HG03520 (cell line): Measurements from ENCODE around the gene NOL12.
"Not testable (repeated sequence)": the region's sequence is repeated elsewhere in the genome, so short reads cannot be mapped to it uniquely, and the experiment has no call there.

Experiments used
- ATAC-seq: cut with Tn5 transposase; IDR thresholded peaks from one replicate; pipeline ENCODE4 v1.9.1; 2021; ENCODE audit warnings: mild to moderate bottlenecking, moderate library complexity; ENCODE audit not compliant: unreplicated experiment

Gene NOL12

DNA sequence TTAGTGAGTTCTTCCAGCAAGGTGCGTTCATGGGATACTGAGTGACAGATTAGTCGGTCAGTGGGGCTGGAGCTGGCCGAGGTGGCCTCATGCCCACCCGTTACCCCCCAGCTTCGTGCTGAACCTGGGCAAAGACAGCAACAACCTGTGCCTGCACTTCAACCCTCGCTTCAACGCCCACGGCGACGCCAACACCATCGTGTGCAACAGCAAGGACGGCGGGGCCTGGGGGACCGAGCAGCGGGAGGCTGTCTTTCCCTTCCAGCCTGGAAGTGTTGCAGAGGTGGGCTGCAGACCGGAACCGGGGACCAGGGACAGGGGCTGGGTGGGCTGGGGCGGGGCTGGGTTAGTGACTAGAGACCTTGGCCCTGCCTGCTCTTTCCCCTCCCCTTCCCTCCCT is 7.8 kb upstream of the NOL12 start:
- no peak for ATAC-seq

DNA sequence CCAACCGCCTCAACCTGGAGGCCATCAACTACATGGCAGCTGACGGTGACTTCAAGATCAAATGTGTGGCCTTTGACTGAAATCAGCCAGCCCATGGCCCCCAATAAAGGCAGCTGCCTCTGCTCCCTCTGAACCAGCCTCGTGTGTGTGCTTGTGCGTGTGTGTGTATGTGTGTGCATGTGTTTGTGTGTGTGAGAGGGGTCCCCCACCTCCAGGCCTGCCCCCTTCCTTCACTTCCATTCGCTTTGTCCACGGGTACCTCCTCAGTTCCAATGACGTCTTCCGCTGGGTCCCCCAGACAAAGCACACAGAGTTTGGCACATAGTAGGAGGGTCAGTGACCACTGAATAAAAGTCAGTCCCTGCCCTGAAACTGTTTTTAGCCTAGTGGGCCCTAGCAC is 6.5 kb upstream of the NOL12 start:
- ATAC-seq = no peak

DNA sequence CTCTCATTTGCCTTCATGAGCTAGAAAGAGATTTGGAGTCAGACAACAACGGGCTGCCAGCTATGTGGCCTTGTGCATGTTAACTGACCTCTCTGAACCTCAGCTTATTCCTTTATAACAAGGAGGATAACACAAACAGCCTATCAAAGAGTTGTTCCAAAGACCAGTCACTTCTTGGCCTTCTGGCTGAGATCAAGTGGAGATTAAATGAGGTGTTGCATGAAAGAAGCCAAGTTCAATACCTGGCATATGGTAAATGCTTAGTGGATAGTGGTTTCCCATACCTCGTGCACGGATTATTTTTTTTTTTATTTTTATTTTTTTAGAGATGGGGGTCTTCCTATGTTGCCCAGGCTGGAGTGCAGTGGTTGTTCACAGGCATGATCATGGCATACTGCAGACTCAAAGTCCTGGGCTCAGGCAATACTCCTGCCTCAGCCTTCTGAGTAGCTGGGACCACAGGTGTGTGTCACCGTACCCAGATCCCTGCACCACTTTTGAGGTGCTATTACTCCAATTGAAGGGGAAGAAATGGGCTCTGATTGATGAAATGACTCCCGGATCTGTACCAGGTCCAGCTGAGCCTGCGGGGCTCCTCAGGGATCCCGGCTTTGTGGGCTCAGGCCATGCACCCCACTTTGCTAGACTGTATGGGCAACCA is 5.8 kb upstream of the NOL12 start:
- no peak for ATAC-seq

DNA sequence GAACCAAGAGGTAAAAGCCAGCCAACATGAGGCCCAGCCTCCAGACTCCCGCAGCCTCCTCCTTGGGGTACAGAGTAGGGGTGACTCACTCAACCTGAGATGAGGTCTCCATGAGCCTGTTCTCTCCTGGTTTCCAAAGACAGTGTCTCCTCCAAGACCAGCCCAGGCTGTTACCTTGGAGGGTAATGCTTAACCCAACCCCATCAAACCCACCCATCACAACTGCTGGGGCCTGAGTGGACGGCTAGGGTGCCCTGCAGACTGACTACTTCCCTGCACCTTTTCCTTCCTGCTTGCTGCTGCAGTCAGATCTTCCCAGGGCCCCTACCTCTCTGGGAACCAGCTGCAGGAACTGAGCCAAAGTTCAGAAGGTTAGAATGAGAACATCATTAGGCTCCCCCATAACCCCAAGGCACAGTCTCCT is 5.1 kb upstream of the NOL12 start:
- ATAC-seq = no peak

DNA sequence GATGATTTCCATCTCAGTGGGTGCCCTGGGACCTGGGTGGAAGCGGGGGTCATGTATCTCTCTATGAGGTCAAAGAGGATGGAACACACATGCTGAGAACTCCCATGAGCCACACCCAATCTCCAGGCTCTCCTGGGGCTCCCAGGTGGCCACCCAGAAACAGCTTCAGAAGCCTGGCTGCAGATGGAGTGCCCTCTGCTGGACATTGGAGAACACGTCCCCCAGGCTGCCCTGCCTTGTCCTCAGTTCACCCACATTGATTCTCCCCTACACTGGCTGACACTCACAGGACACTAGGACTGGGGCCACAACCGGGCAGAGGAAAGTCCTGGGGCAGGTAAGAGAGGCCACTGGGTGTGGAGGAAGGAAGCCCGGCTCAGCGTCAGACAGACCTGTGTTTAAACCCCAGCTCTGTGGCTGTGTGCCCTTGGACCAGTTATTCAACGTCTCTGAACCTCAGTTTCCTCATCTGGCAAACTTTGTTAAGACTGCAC is 4.5 kb upstream of the NOL12 start:
- ATAC-seq = no peak

DNA sequence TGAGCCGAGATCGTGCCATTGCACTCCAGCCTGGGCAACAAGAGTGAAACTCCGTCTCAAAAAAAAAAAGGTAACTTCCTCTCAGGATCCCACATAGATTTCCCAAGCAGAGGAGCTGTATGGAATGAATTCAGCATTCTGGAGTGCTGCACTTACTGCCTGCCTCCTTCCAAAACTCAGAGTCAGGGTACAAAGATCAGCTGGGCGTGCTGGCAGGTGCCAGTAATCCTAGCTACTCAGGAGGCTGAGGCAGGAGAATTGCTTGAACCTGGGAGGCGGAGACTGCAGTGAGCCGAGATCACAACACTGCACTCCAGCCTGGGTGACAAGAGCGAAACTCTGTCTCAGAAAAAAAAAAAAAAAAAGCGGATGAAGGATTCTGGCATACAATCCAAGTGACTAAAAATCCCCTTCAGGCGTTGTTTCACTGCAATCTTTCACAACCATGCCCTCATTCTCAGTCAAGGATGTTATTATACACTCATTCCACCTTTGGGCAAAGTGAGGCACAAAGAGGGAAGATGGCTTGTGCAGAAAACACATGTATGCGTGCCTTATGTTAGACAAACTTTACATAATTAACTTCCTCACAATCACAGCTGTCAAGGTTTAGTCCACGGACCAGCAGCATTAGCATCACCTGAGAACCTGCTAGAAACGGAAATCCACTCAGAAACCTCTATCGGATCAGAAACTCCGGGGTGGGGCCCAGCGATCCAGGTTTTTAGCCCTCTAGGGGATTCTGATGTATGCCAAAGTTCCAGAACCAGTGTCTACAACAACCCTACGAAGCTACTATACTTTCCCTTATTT is 1.1 kb upstream of the NOL12 start:
- ATAC-seq = no peak

DNA sequence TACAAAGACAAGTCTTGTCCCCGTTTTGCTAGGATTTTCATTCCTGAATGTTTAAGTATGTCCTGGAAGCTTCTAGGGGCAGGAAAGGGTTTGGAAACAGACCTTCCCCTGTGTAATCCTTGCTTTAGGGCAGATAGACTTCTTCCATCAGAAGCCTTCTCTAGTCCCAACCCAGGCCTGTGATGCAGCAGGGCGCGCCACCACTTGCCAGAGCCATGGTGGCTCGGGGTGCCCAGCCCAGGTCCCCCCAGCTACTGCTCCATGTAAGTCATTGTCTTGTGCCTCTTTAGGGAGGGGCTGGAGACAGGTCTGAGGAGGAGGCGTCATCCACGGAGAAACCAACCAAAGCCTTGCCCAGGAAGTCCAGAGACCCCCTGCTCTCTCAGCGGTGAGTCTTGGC is 4.3 kb downstream of the NOL12 start:
- no peak for ATAC-seq

DNA sequence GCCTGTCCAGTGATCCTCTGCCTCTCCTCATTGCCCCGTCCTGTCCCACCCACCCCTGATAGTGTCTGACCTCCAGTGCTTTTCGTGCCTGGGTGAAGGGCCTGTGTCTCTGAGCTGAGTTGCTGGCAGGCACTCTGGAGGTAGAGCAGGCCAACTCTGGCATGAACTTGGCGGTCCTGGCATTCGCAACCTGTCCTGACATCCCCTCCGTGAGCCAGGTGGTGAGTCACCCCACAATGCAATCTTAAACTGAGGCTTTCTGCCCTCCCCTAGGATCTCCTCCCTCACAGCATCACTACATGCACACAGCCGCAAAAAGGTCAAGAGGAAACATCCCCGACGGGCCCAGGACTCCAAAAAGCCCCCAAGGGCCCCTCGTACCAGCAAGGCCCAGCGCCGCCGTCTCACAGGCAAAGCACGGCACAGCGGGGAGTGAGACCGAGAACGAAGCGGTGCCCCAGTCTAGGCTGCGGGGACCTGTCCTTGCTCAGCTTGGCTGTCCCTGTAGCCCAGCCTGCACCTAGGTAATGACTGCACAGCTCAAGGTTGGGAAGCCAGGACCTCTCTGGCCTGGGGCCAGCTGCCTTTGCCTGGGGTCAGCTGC is 4.9 kb downstream of the NOL12 start:
- no peak for ATAC-seq

DNA sequence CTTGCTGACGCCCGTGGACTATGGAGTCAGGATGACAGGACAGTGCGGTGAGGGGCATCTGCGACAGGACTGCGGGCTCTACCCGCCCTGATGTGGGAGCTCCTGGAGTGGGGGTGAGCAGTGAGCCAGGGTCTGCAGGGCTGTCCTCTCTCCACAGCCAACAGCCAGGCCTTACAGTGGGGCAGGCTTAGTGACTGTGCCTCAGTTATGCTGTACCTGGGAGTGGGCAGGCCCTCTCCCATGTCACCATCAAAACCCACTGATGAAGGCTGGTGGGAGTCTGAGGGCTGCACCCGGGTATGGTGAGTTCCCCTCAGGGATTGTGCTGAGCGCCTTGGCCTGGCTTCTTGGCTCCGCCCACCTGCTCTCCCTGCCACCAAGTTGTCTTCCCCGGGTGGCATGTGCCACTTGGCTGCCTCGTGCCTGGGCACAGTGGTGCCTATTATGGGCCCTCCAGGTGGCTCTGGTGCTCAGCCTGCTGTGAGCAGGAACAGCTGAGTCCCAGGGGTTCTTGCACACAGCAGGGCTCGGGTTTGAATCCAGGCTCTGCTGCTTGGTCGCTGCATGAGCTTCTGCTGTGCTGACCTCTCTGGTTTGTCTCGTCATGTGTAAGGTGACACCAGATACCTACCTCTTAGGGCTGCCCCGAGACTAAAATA is 6.6 kb downstream of the NOL12 start:
- no peak for ATAC-seq

DNA sequence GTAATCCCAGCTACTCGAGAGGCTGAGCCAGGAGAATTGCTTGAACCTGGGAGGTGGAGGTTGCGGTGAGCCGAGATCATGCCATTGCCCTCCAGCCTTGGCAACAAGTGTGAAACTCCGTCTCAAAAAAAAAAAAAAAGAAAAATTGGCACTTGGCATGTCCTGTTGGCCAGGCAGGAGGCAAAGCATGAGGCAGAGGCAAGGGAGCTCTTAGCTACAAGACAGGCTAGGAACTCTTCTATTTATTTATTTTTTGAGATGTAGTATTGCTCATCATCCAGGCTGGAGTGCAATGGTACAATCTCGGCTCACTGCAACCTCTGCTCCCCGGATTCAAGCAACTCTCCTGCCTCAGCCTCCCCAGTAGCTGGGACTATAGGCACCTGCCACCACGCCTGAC is 8.0 kb downstream of the NOL12 start:
- ATAC-seq = not testable (repeated sequence)

DNA sequence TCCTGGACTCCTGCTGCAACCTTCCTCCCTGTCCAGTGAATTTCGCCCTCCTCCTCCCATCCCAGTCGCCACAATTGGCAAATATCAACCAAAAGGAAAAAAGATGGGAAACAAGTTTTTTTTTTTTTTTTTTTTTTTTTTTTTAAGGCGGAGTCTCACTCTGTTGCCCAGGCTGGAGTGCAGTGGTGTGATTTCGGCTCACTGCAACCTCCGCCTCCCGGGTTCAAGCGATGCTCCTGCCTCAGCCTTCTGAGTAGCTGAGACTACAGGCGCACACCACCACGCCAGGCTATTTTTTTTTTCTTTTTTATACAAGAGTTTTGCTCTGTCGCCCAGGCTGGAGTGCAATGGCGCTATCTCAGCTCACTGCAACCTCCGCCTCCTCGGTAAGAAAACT is 10.1 kb downstream of the NOL12 start:
- ATAC-seq = not testable (repeated sequence)

DNA sequence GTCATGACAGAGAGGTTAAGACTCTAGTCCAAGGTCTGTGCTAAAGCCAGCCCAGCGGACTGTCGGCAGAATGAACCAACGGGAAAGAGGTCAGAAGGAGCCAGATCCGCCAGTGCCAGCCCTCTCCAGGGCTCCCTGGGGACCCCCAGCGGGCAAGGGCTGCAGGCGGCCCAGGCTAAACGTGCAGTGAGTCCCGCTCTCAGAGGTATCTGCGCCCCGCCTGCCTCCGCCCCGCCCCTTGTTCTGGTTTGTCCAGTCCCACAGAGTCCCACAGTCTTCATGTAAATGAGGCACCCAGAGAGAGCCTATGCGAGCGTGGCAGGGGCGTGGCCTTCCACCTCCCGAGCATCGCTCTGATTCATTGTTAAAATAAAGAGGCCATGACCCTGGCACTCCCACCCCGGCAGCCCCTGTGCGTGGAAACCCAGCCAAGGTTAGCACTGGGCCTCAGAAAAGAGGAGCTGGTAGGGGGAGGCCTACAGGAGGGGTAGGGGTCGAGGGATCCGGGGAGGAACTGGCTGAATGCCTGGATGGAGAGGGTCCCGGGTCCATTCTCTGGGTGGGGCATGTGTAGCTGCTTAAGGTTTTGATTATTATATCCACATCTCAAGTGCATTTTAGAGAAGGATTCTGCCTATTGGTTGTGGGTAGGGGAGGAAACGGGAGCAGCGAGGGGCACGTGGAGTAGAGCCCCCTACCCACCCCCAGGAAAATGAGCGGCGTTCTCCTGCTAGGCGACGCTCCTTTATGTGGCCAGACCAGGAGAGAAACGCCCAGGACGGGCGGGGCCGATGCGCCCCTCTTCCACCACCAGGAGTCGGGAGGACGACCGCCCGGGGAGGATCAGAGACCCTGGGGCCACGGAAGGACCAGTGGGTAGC is 10.8 kb downstream of the NOL12 start, which contains the start of gene TRIOBP:
TRIOBP (plus strand) TSS at position 392 of the 881 bp plus-strand sequence. CDS start 4,318 bp downstream, outside the sequence.
- no peak for ATAC-seq

DNA sequence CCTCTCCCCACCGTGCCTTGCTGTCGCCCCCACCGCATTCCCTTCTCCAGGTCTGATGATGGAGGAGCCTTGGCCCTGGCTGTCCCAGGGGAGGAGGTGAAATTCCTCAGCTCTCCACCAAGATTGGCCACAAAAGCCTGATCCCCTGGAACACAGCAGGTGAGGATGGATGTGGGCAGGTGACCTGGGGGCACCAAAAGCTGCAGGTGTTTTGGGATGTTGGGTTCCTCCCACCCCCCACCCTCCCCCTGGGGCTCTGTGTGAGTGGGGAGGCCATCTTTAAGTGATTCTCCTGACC is 11.3 kb downstream of the NOL12 start:
- no peak for ATAC-seq

DNA sequence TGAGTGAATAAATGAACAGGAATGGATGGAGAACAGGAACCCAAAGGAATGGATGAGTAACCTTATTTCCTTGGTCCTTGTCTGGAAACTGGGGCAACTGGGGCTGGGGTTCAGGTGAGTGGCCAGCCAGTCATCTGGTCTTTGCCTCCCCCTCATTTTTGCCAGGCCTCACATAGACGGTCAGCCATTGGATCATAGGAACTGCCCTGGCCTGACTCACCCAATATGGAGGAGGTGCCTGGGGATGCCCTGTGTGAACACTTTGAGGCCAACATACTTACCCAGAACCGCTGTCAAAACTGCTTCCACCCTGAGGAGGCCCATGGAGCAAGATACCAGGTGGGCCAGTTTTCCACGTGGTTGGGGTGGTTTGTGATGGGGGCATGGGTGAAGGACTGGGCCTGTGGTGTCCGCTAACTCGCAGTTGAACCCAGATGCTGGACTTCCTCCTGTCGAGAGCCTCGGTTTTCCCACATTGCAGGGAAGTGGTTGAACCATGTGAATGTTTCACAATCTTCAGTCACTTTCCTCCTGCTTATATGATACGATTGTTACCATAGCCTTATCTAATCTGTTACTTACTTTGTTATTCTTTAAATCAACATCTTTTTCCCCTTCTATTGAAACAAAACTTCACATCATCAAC is 15.1 kb downstream of the NOL12 start:
- ATAC-seq = no peak

DNA sequence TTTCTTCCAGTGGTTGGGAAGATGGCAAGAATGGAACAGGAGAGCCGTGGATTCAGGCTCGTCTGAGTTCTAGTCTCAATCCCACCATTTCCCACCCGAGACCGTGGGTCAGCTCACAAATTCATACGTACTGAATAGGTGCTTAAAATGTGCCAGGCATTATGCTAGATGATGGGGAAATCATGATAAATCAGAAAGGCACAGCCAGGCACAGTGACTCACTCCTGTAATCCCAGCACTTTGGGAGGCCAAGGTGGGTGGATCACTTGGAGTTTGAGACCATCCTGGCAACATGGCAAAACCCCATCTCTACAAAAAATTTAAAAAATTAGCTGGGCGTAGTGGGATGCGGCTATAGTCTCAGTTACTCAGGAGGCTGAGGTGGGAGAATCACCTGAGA is 17.8 kb downstream of the NOL12 start:
- no peak for ATAC-seq

DNA sequence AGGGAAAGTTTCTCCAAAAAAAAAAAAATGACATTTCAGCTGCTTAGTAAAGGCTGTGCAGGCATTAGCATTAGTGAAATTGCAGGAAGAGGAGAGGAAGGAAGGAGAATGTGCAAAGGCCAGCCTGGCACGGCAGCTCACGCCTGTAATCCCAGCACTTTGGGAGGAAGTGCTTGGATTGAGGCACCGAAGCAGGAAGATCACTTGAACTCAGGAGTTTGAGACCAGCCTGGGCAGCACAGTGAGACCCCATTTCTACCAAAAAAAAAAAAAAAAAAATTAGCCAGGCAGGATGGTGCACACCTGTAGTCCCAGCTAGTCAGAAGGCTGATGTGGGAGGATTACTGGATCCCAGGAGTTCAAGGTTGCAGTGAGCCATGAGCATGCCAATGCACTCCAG is 18.5 kb downstream of the NOL12 start:
- ATAC-seq = no peak

DNA sequence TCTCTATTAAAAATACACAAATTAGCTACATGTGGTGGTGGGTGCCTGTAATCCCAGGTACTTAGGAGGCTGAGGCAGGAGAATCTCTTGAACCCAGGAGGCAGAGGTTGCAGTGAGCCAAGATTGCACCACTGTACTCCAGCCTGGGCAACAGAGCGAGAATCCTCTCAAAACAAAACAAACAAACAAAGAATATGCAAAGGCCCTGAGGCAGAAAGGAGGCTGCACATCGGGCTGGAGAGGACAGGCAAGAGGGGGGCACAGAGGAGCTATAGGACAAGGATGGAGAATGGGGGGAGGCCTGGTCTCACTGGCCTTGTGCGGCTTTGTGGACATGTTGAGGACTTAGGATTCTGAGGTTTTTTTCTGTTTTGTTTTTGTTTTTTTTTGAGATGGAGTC is 19.1 kb downstream of the NOL12 start:
- no peak for ATAC-seq

DNA sequence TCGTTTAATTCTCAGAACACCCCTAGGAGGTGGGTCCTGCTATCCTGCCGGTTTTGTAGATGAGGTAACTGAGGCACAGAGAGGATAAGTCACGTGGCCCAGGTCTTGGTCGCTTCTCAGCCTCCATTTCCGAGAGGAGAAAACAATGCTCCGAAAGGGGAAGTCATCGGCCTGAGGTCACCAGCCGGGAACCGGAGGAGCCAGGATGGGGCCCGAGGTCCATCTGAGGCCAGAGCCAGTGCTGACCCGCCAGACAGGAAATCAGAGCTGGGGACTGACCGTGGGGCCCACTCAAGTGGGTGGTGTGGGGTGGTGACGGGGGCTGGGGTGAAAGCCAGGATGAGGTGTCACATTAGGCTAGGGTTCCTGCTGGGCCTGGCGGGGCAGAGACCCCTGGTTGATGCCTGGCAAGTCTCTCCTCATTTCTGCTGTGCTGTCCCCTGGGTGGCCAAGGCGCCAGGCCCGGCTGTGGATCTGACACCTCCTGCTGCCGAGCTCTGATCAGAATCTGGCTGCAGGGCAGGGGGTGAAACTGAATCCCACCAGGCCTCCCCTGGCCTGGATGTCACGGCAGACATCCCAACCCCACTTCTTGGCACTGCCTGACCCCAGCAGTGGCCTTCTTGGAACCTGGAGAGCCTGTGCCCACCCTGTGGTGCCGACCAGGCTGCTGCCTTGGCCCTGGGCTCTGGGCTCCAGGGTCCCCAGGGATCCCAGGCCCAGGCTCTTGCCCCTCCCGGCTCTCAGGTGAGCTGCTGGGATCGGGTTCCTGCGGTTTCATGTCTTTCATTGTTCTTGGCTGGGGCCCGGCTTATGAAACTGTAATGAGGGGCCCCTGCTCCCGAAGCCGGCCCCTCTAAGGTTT is 22.7 kb downstream of the NOL12 start:
- no peak for ATAC-seq

DNA sequence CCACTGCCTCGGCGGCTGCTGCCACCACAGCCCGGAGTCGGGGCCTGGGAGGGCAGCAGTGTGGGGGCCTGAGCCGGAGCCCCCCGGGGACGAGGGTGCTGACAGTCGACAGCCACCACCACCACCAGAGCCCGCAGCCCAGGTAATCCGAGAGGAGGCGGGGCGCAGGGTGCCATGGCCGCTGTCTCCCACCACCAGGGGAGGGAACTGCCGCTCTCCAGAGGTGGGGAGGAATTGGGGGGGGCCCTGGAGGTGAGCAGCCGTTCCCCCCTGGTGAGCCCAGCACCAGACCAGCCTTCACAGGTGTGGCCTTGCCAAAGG is 23.3 kb downstream of the NOL12 start:
- no peak for ATAC-seq
